Tibial nerve (tissue), 4 donors: Measurements from ENCODE around the gene MEPE. TPM values are rescaled to one million over a fixed set of nuclear protein-coding genes. Genes with fewer than 3 reads are reported as not detected.
A peak's percentile ranks its signal among the peaks of the same experiment; 100 is the strongest.

Experiments used
- DNase-seq, 2 donors: peaks; one replicate each; pipeline ENCODE4 v3.0.0-alpha.2; 2019; ENCODE audit warnings: low spot score in 2 of 2
- H3K27ac ChIP-seq, 4 donors: fragments of 200-600 bp; sonication (generic) in 3 of 4; one replicate each; pipeline ENCODE4 v1.5.1; 2017 to 2019; ENCODE audit warnings: mild to moderate bottlenecking in 1 of 4
- H3K27me3 ChIP-seq, 2 donors: fragments of 200-600 bp; sonication (generic) in 1 of 2; one replicate each; pipeline versions ENCODE4 v1.5.1 to v1.6.0; 2017 to 2019
- H3K36me3 ChIP-seq, 3 donors: fragments of 200-600 bp; sonication (generic); one replicate each; pipeline ENCODE4 v1.5.1; 2018 to 2019
- H3K4me1 ChIP-seq, 4 donors: fragments of 200-600 bp; sonication (generic) in 3 of 4; one replicate each; pipeline ENCODE4 v1.5.1; 2017 to 2019
- H3K4me3 ChIP-seq, 4 donors: fragments of 200-600 bp; sonication (generic) in 3 of 4; one replicate each; pipeline ENCODE4 v1.5.1; 2017 to 2019; ENCODE audit warnings: mild to moderate bottlenecking in 1 of 4, moderate library complexity in 1 of 4
- H3K9me3 ChIP-seq, 4 donors: fragments of 200-600 bp; sonication (generic) in 3 of 4; one replicate each; pipeline ENCODE4 v1.5.1; 2017 to 2019
- CTCF ChIP-seq, 5 experiments: fragments of 200-600 bp in 3 of 5; fragments of 450-650 bp in 2 of 5; sonication (generic) in 3 of 5; IDR thresholded peaks; one replicate each; pipeline ENCODE4 v1.5.1; 2016 to 2019; ENCODE audit warnings: antibody characterized with exemption in 5 of 5, mild to moderate bottlenecking in 3 of 5, moderate library complexity in 2 of 5
- EP300 ChIP-seq, 2 donors: sonication (generic); formaldehyde crosslinking; IDR thresholded peaks; one replicate each; pipeline ENCODE4 v1.6.1; 2017; ENCODE audit warnings: antibody characterized with exemption in 2 of 2, mild to moderate bottlenecking in 1 of 2
- POLR2A ChIP-seq, 2 donors: fragments of 450-650 bp; IDR thresholded peaks; one replicate each; pipeline ENCODE4 v1.6.1; 2017; ENCODE audit warnings: antibody characterized with exemption in 2 of 2, mild to moderate bottlenecking in 2 of 2, moderate library complexity in 2 of 2
- WGBS, 2 donors: methylation state at CpG; one replicate each; pipeline ENCODE4 v1.1.5; 2018; 5-methylcytosine and 5-hydroxymethylcytosine counted together
- total RNA-seq, 4 donors: library from RNA; depleted of rRNA; stranded (reverse); fragments of >200 nt; gene quantifications; one replicate each; pipeline ENCODE4 v1.1.0, GENCODE V29; 2016

MEPE gene
- total RNA-seq, 4 donors from 2014 or later = not detected

GRCh38 chr4:87853108-87853507 is 20.3 kb downstream of the MEPE start:
- Histone ChIP-seq H3K27me3 (no peaks in the 10 kb centered on the region), H3K36me3 (no peaks in the 10 kb centered on the region), H3K9me3 (no peaks in the 10 kb centered on the region), H3K4me1 (peaks cover 0 to 39% (median 3%) of the 10 kb centered on the region in 4 donors), H3K4me3 (no peak overlapping the region), H3K27ac (no peak overlapping the region)
- TF ChIP-seq CTCF (IDR thresholded peaks at IDR 0.05) = peak; percentile 27 to 68 (median 45)
- TF ChIP-seq POLR2A (IDR thresholded peaks at IDR 0.05) = no peak
- WGBS, 2 donors = 1 to 2% methylated on average over 3 of the region's 3 CpGs
- peak in 1 of 2 donors; percentile 34 for DNase-seq

- Histone ChIP-seq H3K27ac (no peak overlapping the region), H3K4me3 (no peak overlapping the region), H3K9me3 (no peaks in the 10 kb centered on the region), H3K4me1 (peaks cover 0 to 34% (median 0%) of the 10 kb centered on the region in 4 donors), H3K27me3 (no peaks in the 10 kb centered on the region), H3K36me3 (no peaks in the 10 kb centered on the region)
- TF ChIP-seq EP300 (IDR thresholded peaks at IDR 0.05) (no peak), CTCF (IDR thresholded peaks at IDR 0.05) (no peak), POLR2A (IDR thresholded peaks at IDR 0.05) (no peak)
- no peak for DNase-seq
Measured at GRCh38 chr4:87853891-87854290, 21.1 kb downstream of the MEPE start.

- H3K36me3 ChIP-seq = no peaks in the 10 kb centered on the region
- TF ChIP-seq EP300 (IDR thresholded peaks at IDR 0.05) = no peak
- TF ChIP-seq POLR2A (IDR thresholded peaks at IDR 0.05) = no peak
- TF ChIP-seq CTCF (IDR thresholded peaks at IDR 0.05) = no peak
- H3K4me1 ChIP-seq = peaks cover 0 to 24% (median 0%) of the 10 kb centered on the region in 4 donors
- H3K27ac ChIP-seq = peak overlapping the region in 2 of 4 donors; percentile 28 to 39
- DNase-seq = no peak
- 75 to 76% methylated on average over 8 of the region's 8 CpGs for WGBS, 2 donors
- H3K27me3 ChIP-seq = no peaks in the 10 kb centered on the region
- H3K9me3 ChIP-seq = no peaks in the 10 kb centered on the region
- no peak overlapping the region for H3K4me3 ChIP-seq
Measured at GRCh38 chr4:87855559-87855958, 22.8 kb downstream of the MEPE start.

GRCh38 chr4:87856816-87857215 is 24.0 kb downstream of the MEPE start:
- no peak overlapping the region for H3K4me3 ChIP-seq
- TF ChIP-seq EP300 (IDR thresholded peaks at IDR 0.05) (no peak), POLR2A (IDR thresholded peaks at IDR 0.05) (no peak), CTCF (IDR thresholded peaks at IDR 0.05) (no peak)
- DNase-seq = no peak
- peak overlapping the region in 1 of 4 donors; percentile 23 for H3K27ac ChIP-seq
- peaks cover 0 to 24% (median 0%) of the 10 kb centered on the region in 4 donors for H3K4me1 ChIP-seq
- 33% methylated on average over 1 of the region's 1 CpG for WGBS, 2 donors
- H3K27me3 ChIP-seq = no peaks in the 10 kb centered on the region
- H3K36me3 ChIP-seq = no peaks in the 10 kb centered on the region
- H3K9me3 ChIP-seq = no peaks in the 10 kb centered on the region

- H3K27me3 ChIP-seq = no peaks in the 10 kb centered on the region
- DNase-seq = no peak
- 59 to 60% methylated on average over 5 of the region's 5 CpGs for WGBS, 2 donors
- H3K4me3 ChIP-seq = no peak overlapping the region
- H3K27ac ChIP-seq = no peak overlapping the region
- H3K4me1 ChIP-seq = peaks cover 0 to 24% (median 0%) of the 10 kb centered on the region in 4 donors
- no peaks in the 10 kb centered on the region for H3K9me3 ChIP-seq
- TF ChIP-seq POLR2A (IDR thresholded peaks at IDR 0.05) = no peak
- no peak for TF ChIP-seq EP300 (IDR thresholded peaks at IDR 0.05)
- no peak for TF ChIP-seq CTCF (IDR thresholded peaks at IDR 0.05)
- no peaks in the 10 kb centered on the region for H3K36me3 ChIP-seq
Measured at GRCh38 chr4:87857789-87858188, 25.0 kb downstream of the MEPE start.
